Neural progenitor cell (in vitro differentiated cells): ENCODE measurements around the gene PADI4.

Experiments used
- EZH2 ChIP-seq: fragments of 200-600 bp; sonication (generic); IDR thresholded peaks from 2 replicates; pipeline ENCODE4 v1.6.1; 2017; ENCODE audit warnings: antibody characterized with exemption, mild to moderate bottlenecking, moderate library complexity
- EZH2phosphoT487 ChIP-seq: fragments of 200-600 bp; sonication (generic); IDR thresholded peaks from 2 replicates; pipeline ENCODE4 v1.6.1; 2017; ENCODE audit warnings: antibody characterized with exemption
- TF ChIP-seq, protein P1 (sequence below): fragments of 200-600 bp; sonication (generic); IDR thresholded peaks from 2 replicates; pipeline ENCODE4 v1.5.1; 2017; ENCODE audit warnings: antibody characterized with exemption, mild to moderate bottlenecking

DNA sequence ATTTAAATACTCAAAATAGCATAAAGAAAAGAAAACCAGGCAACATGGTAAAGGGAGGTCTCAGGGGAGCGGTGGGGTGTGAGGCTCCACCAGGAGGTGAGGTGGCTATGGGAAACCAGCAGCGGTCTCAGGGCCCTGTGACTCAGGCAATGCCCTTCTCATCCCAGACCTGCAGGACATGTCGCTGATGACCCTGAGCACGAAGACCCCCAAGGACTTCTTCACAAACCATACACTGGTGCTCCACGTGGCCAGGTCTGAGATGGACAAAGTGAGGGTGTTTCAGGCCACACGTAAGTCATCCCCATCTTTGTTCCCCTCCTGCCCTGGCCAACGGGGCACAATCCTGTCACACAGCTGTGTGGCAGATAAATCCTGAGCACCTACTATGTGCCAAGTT lies 31.5 kb downstream of the PADI4 start:
- TF ChIP-seq EZH2 (no peak), EZH2phosphoT487 (no peak)
- TF ChIP-seq, protein P1, sequence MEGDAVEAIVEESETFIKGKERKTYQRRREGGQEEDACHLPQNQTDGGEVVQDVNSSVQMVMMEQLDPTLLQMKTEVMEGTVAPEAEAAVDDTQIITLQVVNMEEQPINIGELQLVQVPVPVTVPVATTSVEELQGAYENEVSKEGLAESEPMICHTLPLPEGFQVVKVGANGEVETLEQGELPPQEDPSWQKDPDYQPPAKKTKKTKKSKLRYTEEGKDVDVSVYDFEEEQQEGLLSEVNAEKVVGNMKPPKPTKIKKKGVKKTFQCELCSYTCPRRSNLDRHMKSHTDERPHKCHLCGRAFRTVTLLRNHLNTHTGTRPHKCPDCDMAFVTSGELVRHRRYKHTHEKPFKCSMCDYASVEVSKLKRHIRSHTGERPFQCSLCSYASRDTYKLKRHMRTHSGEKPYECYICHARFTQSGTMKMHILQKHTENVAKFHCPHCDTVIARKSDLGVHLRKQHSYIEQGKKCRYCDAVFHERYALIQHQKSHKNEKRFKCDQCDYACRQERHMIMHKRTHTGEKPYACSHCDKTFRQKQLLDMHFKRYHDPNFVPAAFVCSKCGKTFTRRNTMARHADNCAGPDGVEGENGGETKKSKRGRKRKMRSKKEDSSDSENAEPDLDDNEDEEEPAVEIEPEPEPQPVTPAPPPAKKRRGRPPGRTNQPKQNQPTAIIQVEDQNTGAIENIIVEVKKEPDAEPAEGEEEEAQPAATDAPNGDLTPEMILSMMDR = no peak
